HepG2 (cell line): ENCODE results near the gene KANSL1L. TPM values are rescaled to one million over a fixed set of nuclear protein-coding genes. Genes with fewer than 3 reads are reported as not detected.
A peak's percentile ranks its signal among the peaks of the same experiment; 100 is the strongest.

Experiments used
- ARHGAP35 ChIP-seq: sonication (generic); formaldehyde crosslinking; IDR thresholded peaks from 2 replicates; pipeline ENCODE4 v1.9.0; 2022; ENCODE audit warnings: mild to moderate bottlenecking, inconsistent platforms, moderate library complexity, missing genetic modification reagents, borderline replicate concordance
- BHLHE40 ChIP-seq: IDR thresholded peaks from 2 replicates; pipeline ENCODE4 v1.6.1; 2011; ENCODE audit warnings: low read length, improper control_type of control experiment
- FOXO1 ChIP-seq: sonication (generic); formaldehyde crosslinking; IDR thresholded peaks from 2 replicates; pipeline ENCODE4 v1.4.0; 2020; ENCODE audit warnings: missing genetic modification reagents
- GLI4 ChIP-seq: sonication (generic); formaldehyde crosslinking; IDR thresholded peaks from 2 replicates; pipeline ENCODE4 v1.5.1; 2020; ENCODE audit warnings: missing genetic modification reagents, mild to moderate bottlenecking, moderate library complexity, borderline replicate concordance
- HCFC1 ChIP-seq: fragments of 150-350 bp; IDR thresholded peaks from 2 replicates; pipeline ENCODE4 v1.6.1; 2014; ENCODE audit warnings: low read depth, low read length
- KAT2B ChIP-seq: fragments of 150-350 bp; IDR thresholded peaks from 2 replicates; pipeline ENCODE4 v1.6.1; 2014; ENCODE audit warnings: low read depth, low read length, borderline replicate concordance
- KLF12 ChIP-seq: sonication (generic); formaldehyde crosslinking; IDR thresholded peaks from 2 replicates; pipeline ENCODE4 v1.4.0; 2020; ENCODE audit warnings: missing genetic modification reagents, borderline replicate concordance
- KLF9 ChIP-seq: IDR thresholded peaks from 2 replicates; pipeline ENCODE4 v1.6.1; 2016; ENCODE audit warnings: low read depth
- MIXL1 ChIP-seq: IDR thresholded peaks from 2 replicates; pipeline ENCODE4 v1.6.1; 2016
- MYC ChIP-seq: sonication (generic); formaldehyde crosslinking; IDR thresholded peaks from 2 replicates; pipeline ENCODE4 v1.9.0; 2021; ENCODE audit warnings: missing genetic modification reagents, borderline replicate concordance
- PAF1 ChIP-seq: IDR thresholded peaks from 2 replicates; pipeline ENCODE4 v1.6.1; 2016; ENCODE audit warnings: missing genetic modification reagents, missing compliant biosample characterization
- REXO4 ChIP-seq: sonication (generic); formaldehyde crosslinking; IDR thresholded peaks from 2 replicates; pipeline ENCODE4 v1.8.0; 2022; ENCODE audit warnings: missing genetic modification reagents, mild to moderate bottlenecking, borderline replicate concordance
- RNF2 ChIP-seq: fragments of 450-650 bp; conservative IDR thresholded peaks from 2 replicates; pipeline ENCODE4 v1.6.1; 2016; ENCODE audit warnings: low read depth
- SALL2 ChIP-seq: sonication (generic); formaldehyde crosslinking; IDR thresholded peaks from 2 replicates; pipeline ENCODE4 v1.8.1; 2023; ENCODE audit warnings: mild to moderate bottlenecking, missing genetic modification reagents, inconsistent platforms
- SAP130 ChIP-seq: IDR thresholded peaks from 2 replicates; pipeline ENCODE4 v1.6.1; 2016; ENCODE audit warnings: low read depth
- SP1 ChIP-seq, 2 experiments: fragments of 450-650 bp in 1 of 2; sonication (generic) in 1 of 2; formaldehyde crosslinking in 1 of 2; IDR thresholded peaks; 2 replicates each; pipeline versions ENCODE4 v1.4.0 to v1.6.1; 2016 to 2020; ENCODE audit warnings: missing genetic modification reagents in 1 of 2
- SYNCRIP ChIP-seq: fragments of 200-400 bp; formaldehyde crosslinking; IDR thresholded peaks from 2 replicates; pipeline ENCODE4 v1.6.1; 2018; ENCODE audit warnings: mild to moderate bottlenecking, low read depth, low read length; ENCODE audit not compliant: insufficient read depth
- TBL1XR1 ChIP-seq: fragments of 150-350 bp; IDR thresholded peaks from 2 replicates; pipeline ENCODE4 v1.6.1; 2014; ENCODE audit warnings: borderline replicate concordance, low read length; ENCODE audit not compliant: partially characterized antibody
- TERF1 ChIP-seq: sonication (generic); formaldehyde crosslinking; IDR thresholded peaks from 2 replicates; pipeline ENCODE4 v1.8.0; 2022; ENCODE audit warnings: mild to moderate bottlenecking, missing genetic modification reagents, moderate library complexity
- ZC3H13 ChIP-seq: sonication (generic); formaldehyde crosslinking; IDR thresholded peaks from 2 replicates; pipeline ENCODE4 v1.8.1; 2023; ENCODE audit warnings: mild to moderate bottlenecking, missing genetic modification reagents, moderate library complexity
- ZNF263 ChIP-seq: sonication (generic); formaldehyde crosslinking; IDR thresholded peaks from 2 replicates; pipeline ENCODE4 v1.4.0; 2020; ENCODE audit warnings: missing genetic modification reagents
- ZNF562 ChIP-seq: sonication (generic); formaldehyde crosslinking; IDR thresholded peaks from 2 replicates; pipeline ENCODE4 v1.8.0; 2022; ENCODE audit warnings: missing genetic modification reagents, borderline replicate concordance
- ZNF605 ChIP-seq: sonication (generic); formaldehyde crosslinking; IDR thresholded peaks from 2 replicates; pipeline ENCODE4 v1.8.0; 2022; ENCODE audit warnings: mild to moderate bottlenecking, missing genetic modification reagents
- ZNF674 ChIP-seq: sonication (generic); formaldehyde crosslinking; IDR thresholded peaks from 2 replicates; pipeline ENCODE4 v1.5.0; 2020; ENCODE audit warnings: low read depth, mild to moderate bottlenecking, missing genetic modification reagents
- ZNF746 ChIP-seq: sonication (generic); formaldehyde crosslinking; IDR thresholded peaks from 2 replicates; pipeline ENCODE4 v1.8.0; 2022; ENCODE audit warnings: mild to moderate bottlenecking, missing genetic modification reagents
- polyA plus RNA-seq, 8 experiments: library from polyadenylated mRNA; depleted of rRNA in 3 of 8; stranded (reverse) in 7 of 8; unstranded in 1 of 8; fragments of >200 nt; fragmentation: Illumina TruSeq in 4 of 8; extraction: Trizol in 4 of 8; gene quantifications; 2 replicates each; pipeline versions ENCODE4 v1.2.1 to v1.2.3, GENCODE V29; 2011 to 2016; ENCODE audit warnings: low read depth in 4 of 8, missing spikeins in 1 of 8, mixed read lengths in 1 of 8; ENCODE audit not compliant: insufficient read depth in 1 of 8
- total RNA-seq, 5 experiments: library from RNA; depleted of rRNA; stranded (reverse); fragments of >200 nt; fragmentation: Illumina TruSeq; extraction: Trizol; gene quantifications; 2 replicates each; pipeline ENCODE4 v1.2.3, GENCODE V29; 2016; ENCODE audit warnings: low read depth in 1 of 5
- TF ChIP-seq, protein P1 (sequence below): sonication (generic); formaldehyde crosslinking; IDR thresholded peaks from 2 replicates; pipeline ENCODE4 v1.8.0; 2022; ENCODE audit warnings: missing genetic modification reagents, mild to moderate bottlenecking, moderate library complexity, borderline replicate concordance

KANSL1L gene
- total and polyA plus RNA-seq, 2 of the 13 experiments (the other 11 are each of a cell fraction or from before 2014, with no cell fraction given) = 5.4 to 10.3 TPM

DNA sequence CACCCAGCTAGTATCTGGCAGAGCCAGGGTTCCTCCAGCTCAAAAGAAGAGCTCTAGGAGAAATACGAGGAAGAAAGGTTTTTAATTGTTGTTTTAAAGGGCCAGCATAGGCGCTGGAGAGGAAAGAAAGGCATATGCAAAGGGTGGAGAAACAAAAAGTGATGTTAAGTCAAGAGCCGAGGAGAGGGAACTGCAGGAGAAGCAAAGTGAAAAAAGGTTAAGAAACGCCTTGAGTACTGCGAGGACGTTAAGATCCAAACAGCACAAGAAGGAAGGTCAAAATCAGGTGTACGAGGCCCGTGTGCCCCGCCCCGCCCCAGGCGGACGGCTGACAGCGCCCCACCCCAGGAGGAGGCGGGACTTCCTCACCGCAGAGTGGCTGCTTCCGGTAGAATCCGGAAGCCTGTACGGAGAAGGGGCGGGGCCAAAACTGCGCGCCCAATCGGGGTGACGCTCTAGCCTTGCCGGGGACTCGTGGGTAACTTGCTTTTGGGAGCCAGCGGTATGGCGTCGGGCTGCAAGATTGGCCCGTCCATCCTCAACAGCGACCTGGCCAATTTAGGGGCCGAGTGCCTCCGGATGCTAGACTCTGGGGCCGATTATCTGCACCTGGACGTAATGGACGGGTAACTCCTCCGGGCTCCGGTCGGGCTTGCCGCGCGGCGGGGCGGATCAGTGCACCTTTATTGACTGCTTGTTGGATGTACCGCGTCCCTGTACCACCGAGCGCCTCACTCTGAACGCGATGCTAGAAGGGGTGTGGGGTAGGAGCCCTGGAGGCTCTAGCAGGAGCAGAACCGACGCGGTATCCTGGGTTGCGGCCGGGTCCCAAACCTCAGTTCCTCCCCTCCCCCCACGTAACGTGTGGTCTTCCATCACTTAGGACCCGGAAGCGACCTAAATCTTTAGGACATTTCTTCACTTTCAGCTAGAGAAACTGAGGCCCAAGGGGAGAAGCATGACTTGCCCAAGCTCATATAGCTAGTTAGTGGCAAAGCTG lies 168.8 kb downstream of the KANSL1L start, which contains the start of gene RPE (continued):
- no peak for TF ChIP-seq MIXL1 (CRISPR knock-in tag)
- TF ChIP-seq ZNF605 = peak; percentile 81
- peak; percentile 73; the same call in 1 of the 2 replicates for TF ChIP-seq GLI4 (CRISPR knock-in tag)
- TF ChIP-seq BHLHE40 = no peak
- TF ChIP-seq, protein P1, sequence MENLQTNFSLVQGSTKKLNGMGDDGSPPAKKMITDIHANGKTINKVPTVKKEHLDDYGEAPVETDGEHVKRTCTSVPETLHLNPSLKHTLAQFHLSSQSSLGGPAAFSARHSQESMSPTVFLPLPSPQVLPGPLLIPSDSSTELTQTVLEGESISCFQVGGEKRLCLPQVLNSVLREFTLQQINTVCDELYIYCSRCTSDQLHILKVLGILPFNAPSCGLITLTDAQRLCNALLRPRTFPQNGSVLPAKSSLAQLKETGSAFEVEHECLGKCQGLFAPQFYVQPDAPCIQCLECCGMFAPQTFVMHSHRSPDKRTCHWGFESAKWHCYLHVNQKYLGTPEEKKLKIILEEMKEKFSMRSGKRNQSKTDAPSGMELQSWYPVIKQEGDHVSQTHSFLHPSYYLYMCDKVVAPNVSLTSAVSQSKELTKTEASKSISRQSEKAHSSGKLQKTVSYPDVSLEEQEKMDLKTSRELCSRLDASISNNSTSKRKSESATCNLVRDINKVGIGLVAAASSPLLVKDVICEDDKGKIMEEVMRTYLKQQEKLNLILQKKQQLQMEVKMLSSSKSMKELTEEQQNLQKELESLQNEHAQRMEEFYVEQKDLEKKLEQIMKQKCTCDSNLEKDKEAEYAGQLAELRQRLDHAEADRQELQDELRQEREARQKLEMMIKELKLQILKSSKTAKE (CRISPR knock-in tag) = no peak
- TF ChIP-seq REXO4 = no peak
- TF ChIP-seq HCFC1 = peak; percentile 35; the same call in 1 of the 2 replicates
- TF ChIP-seq ZNF562 (CRISPR knock-in tag) = no peak
- TF ChIP-seq SALL2 (CRISPR knock-in tag) = peak; percentile 55; the same call in 1 of the 2 replicates
- TF ChIP-seq RNF2 = peak; percentile 68
- peak; percentile 71 for TF ChIP-seq TBL1XR1
- TF ChIP-seq ZC3H13 (CRISPR knock-in tag) = no peak; the same call in 1 of the 2 replicates
- peak; percentile 91 for TF ChIP-seq KLF12 (CRISPR knock-in tag)
- peak; percentile 67; the same call in 1 of the 2 replicates for TF ChIP-seq ARHGAP35
- TF ChIP-seq PAF1 = no peak
- TF ChIP-seq ZNF263 (CRISPR knock-in tag) = no peak
- TF ChIP-seq SAP130 (CRISPR knock-in tag) = peak; percentile 95
- no peak for TF ChIP-seq ZNF674
- TF ChIP-seq TERF1 = no peak
- TF ChIP-seq FOXO1 (CRISPR knock-in tag) = no peak
- TF ChIP-seq MYC (CRISPR knock-in tag) = peak; percentile 82; the same call in 1 of the 2 replicates
- no peak for TF ChIP-seq KLF9 (CRISPR knock-in tag)
- TF ChIP-seq ZNF746 (CRISPR knock-in tag) = no peak
- TF ChIP-seq SP1 (IDR thresholded peaks at IDR 0.05) = no peak
- peak; percentile 92 for TF ChIP-seq SP1 (CRISPR knock-in tag; IDR thresholded peaks at IDR 0.05)
- TF ChIP-seq SYNCRIP = no peak
- TF ChIP-seq KAT2B = no peak
